Prostate gland (tissue), 2 donors: Measurements from ENCODE around the gene LUC7L2. TPM values are rescaled to one million over a fixed set of nuclear protein-coding genes. Genes with fewer than 3 reads are reported as not detected.
"Not testable (repeated sequence)": the region's sequence is repeated elsewhere in the genome, so short reads cannot be mapped to it uniquely, and the experiment has no call there.

Experiments
- DNase-seq: peaks from one replicate; pipeline ENCODE4 v3.0.0-alpha.2; 2019; ENCODE audit warnings: low spot score
- H3K27ac ChIP-seq, 2 donors: fragments of 200-600 bp; sonication (generic); 2 replicates each; pipeline ENCODE4 v1.5.1; 2017 to 2019
- H3K27me3 ChIP-seq: fragments of 200-600 bp; sonication (generic); replicated peaks from 2 replicates; pipeline ENCODE4 v1.5.1; 2019; ENCODE audit not compliant: insufficient read depth
- H3K36me3 ChIP-seq, 2 donors: fragments of 200-600 bp; sonication (generic); 1 replicate in 1 of 2; 2 replicates in 1 of 2; pipeline versions ENCODE4 v1.5.1 to v1.8.1; 2017 to 2019
- H3K4me1 ChIP-seq: fragments of 200-600 bp; sonication (generic); replicated peaks from 2 replicates; pipeline ENCODE4 v1.5.1; 2019
- H3K4me3 ChIP-seq, 2 donors: fragments of 200-600 bp; sonication (generic); 2 replicates each; pipeline ENCODE4 v1.5.1; 2017 to 2019
- H3K9me3 ChIP-seq: fragments of 200-600 bp; sonication (generic); 2 replicates; pipeline ENCODE4 v1.5.1; 2017
- CTCF ChIP-seq, 4 experiments: fragments of 200-600 bp in 2 of 4; fragments of 450-650 bp in 2 of 4; sonication (generic) in 2 of 4; IDR thresholded peaks; 1 replicate in 3 of 4; 2 replicates in 1 of 4; pipeline ENCODE4 v1.5.1; 2016 to 2019; ENCODE audit warnings: antibody characterized with exemption in 4 of 4, mild to moderate bottlenecking in 2 of 4, moderate library complexity in 2 of 4
- POLR2A ChIP-seq: fragments of 450-650 bp; IDR thresholded peaks from one replicate; pipeline ENCODE4 v1.6.1; 2016; ENCODE audit warnings: antibody characterized with exemption, mild to moderate bottlenecking
- POLR2AphosphoS5 ChIP-seq: sonication (generic); formaldehyde crosslinking; IDR thresholded peaks from one replicate; pipeline ENCODE4 v1.6.1; 2017; ENCODE audit warnings: antibody characterized with exemption
- WGBS: methylation state at CpG from one replicate; pipeline ENCODE4 v1.1.5; 2018; 5-methylcytosine and 5-hydroxymethylcytosine counted together
- intact Hi-C: fragments of 100-400 bp; cut with DNase I; formaldehyde crosslinking; loops from one replicate; pipeline ENCODE4 v1.14.2; 2022
- total RNA-seq, 2 donors: library from RNA; depleted of rRNA; stranded (reverse); fragments of >200 nt; gene quantifications; one replicate each; pipeline ENCODE4 v1.1.0, GENCODE V29; 2016

Gene LUC7L2
- total RNA-seq, 2 donors from 2014 or later, result 71.2 to 81.7 TPM

- WGBS, result 87% methylated on average over 1 of the region's 1 CpG
- Histone ChIP-seq H3K4me3 (no peak overlapping the region), H3K4me1 (no peaks in the 10 kb centered on the region), H3K27me3 (no peaks in the 10 kb centered on the region), H3K36me3 (peaks cover 0 to 9% of the 10 kb centered on the region in 2 donors), H3K27ac (no peak overlapping the region), H3K9me3 (no peaks in the 10 kb centered on the region)
- no peak for TF ChIP-seq POLR2AphosphoS5
- TF ChIP-seq CTCF (IDR thresholded peaks at IDR 0.05), result no peak
- TF ChIP-seq POLR2A, result no peak
- intact Hi-C loops, result no loop called here
- no peak for DNase-seq
Observed at GRCh38 chr7:139407555-139407954, 47.9 kb downstream of the LUC7L2 start.

- H3K4me1 ChIP-seq, intact Hi-C loops, H3K4me3 ChIP-seq, H3K9me3 ChIP-seq, H3K36me3 ChIP-seq, DNase-seq, H3K27me3 ChIP-seq, H3K27ac ChIP-seq: not testable (repeated sequence)
- WGBS, result 88% methylated on average over 6 of the region's 6 CpGs
Observed at GRCh38 chr7:139414743-139415402, 55.2 kb downstream of the LUC7L2 start.

DNA sequence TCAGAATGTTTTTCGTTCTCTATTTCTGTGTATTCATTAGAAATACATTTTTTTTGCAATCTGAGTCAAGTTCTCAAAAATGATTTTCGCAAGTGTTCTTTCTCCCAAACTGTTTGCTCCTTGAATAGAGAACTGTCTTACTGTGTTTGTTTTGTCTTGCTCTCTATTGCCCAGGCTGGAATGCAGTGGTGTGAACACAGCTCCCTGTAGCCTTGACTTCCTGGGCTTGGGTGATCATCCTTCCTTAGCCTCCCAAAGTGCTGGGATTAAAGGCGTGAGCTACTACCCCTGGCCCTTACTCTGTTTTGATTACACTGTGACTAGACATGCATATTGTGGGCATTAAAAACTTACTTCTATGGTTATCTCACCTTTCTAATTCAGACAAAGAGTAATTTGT, 56.7 kb downstream of the LUC7L2 start:
- Histone ChIP-seq H3K4me3 (no peak overlapping the region), H3K4me1 (no peaks in the 10 kb centered on the region), H3K36me3 (peaks cover 0 to 5% of the 10 kb centered on the region in 2 donors), H3K27me3 (no peaks in the 10 kb centered on the region), H3K9me3 (no peaks in the 10 kb centered on the region), H3K27ac (no peak overlapping the region)
- WGBS, result 76% methylated on average over 3 of the region's 3 CpGs
- DNase-seq, result no peak
- intact Hi-C loops, result no loop called here
- TF ChIP-seq POLR2A (no peak), POLR2AphosphoS5 (no peak), CTCF (IDR thresholded peaks at IDR 0.05) (no peak)

DNA sequence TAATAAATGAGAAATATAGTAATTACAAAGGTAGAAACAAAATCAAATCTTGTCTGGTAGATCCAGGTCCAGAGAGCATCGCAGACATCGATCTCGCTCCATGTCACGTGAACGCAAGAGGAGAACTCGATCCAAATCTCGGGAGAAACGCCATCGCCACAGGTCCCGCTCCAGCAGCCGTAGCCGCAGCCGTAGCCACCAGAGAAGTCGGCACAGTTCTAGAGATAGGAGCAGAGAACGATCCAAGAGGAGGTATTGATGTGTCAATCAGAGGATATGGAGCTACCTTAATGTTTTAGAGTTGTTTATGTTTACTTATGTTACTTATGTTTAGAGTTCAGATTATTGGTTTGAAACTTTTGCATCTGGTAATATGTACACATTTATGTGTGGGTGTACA, 57.8 kb downstream of the LUC7L2 start:
- Histone ChIP-seq H3K9me3 (no peaks in the 10 kb centered on the region), H3K36me3 (peaks cover 0 to 5% of the 10 kb centered on the region in 2 donors), H3K4me1 (no peaks in the 10 kb centered on the region), H3K27me3 (no peaks in the 10 kb centered on the region), H3K4me3 (no peak overlapping the region), H3K27ac (no peak overlapping the region)
- WGBS, result 96% methylated on average over 15 of the region's 15 CpGs
- no peak for TF ChIP-seq POLR2AphosphoS5
- no peak for TF ChIP-seq POLR2A
- TF ChIP-seq CTCF (IDR thresholded peaks at IDR 0.05), result no peak
- intact Hi-C loops, result no loop called here
- DNase-seq, result no peak

DNA sequence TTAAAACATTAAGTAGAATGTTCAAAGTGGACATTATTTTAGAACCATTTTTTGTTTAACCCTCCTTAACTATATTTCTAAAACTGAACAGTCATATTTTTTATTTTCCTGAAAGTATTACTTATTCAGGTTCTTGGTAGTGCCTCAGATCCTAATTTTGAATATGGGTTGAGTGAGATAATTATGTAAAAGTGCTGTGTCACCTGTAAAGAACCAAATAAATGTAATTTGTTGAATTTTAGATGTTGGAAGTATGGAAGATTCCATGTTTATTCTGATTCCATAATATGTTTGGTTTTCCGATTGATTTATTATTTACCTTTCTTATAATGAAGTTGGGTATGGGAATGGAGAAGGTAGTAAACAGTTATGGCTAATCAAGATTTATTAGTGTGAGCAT, 61.4 kb downstream of the LUC7L2 start:
- Histone ChIP-seq H3K27me3 (no peaks in the 10 kb centered on the region), H3K36me3 (peaks cover 0 to 5% of the 10 kb centered on the region in 2 donors), H3K9me3 (no peaks in the 10 kb centered on the region), H3K4me1 (no peaks in the 10 kb centered on the region), H3K27ac (no peak overlapping the region), H3K4me3 (no peak overlapping the region)
- TF ChIP-seq POLR2AphosphoS5, result no peak
- no peak for TF ChIP-seq POLR2A
- TF ChIP-seq CTCF (IDR thresholded peaks at IDR 0.05), result no peak
- no peak for DNase-seq
- intact Hi-C loops, result no loop called here
- 44% methylated on average over 1 of the region's 1 CpG for WGBS
